Hepatic stellate cell (primary cell): ENCODE data around the gene SUSD4.
A peak's percentile ranks its signal among the peaks of the same experiment; 100 is the strongest.

Experiments used
- DNase-seq: peaks from one replicate; pipeline ENCODE4 v3.0.0; 2011; ENCODE audit warnings: low spot score

The SUSD4 gene

GRCh38 chr1:223329252-223329651 lies 34.7 kb downstream of the SUSD4 start:
- no peak for DNase-seq

GRCh38 chr1:223328566-223328965 lies 35.4 kb downstream of the SUSD4 start:
- no peak for DNase-seq

GRCh38 chr1:223326776-223327175 lies 37.2 kb downstream of the SUSD4 start:
- no peak for DNase-seq

- no peak for DNase-seq
Observed at GRCh38 chr1:223323491-223324484, 40.2 kb downstream of the SUSD4 start.

- no peak for DNase-seq
Observed at GRCh38 chr1:223322868-223323267, 41.1 kb downstream of the SUSD4 start.

GRCh38 chr1:223320959-223321358 lies 43.0 kb downstream of the SUSD4 start:
- no peak for DNase-seq

- DNase-seq: no peak
Observed at GRCh38 chr1:223319905-223320580, 43.9 kb downstream of the SUSD4 start.

GRCh38 chr1:223319398-223319797 lies 44.6 kb downstream of the SUSD4 start:
- DNase-seq: no peak

- DNase-seq: no peak
Observed at GRCh38 chr1:223316082-223316481, 47.9 kb downstream of the SUSD4 start.

GRCh38 chr1:223315665-223316064 lies 48.3 kb downstream of the SUSD4 start:
- DNase-seq: no peak

GRCh38 chr1:223313415-223313754 lies 50.6 kb downstream of the SUSD4 start:
- DNase-seq: no peak

- no peak for DNase-seq
Observed at GRCh38 chr1:223312705-223313414, 51.1 kb downstream of the SUSD4 start.

GRCh38 chr1:223312273-223312672 lies 51.7 kb downstream of the SUSD4 start:
- no peak for DNase-seq

- DNase-seq: no peak
Observed at GRCh38 chr1:223311826-223312225, 52.1 kb downstream of the SUSD4 start.

- DNase-seq: no peak
Observed at GRCh38 chr1:223308136-223308535, 55.8 kb downstream of the SUSD4 start.

- DNase-seq: no peak
Observed at GRCh38 chr1:223307544-223307943, 56.4 kb downstream of the SUSD4 start.

- no peak for DNase-seq
Observed at GRCh38 chr1:223304931-223305330, 59.0 kb downstream of the SUSD4 start.

GRCh38 chr1:223301371-223301770 lies 62.6 kb downstream of the SUSD4 start:
- DNase-seq: no peak

- no peak for DNase-seq
Observed at GRCh38 chr1:223299553-223299952, 64.4 kb downstream of the SUSD4 start.

- DNase-seq: peak; percentile 24
Observed at GRCh38 chr1:223298701-223299100, 65.3 kb downstream of the SUSD4 start.

- DNase-seq: no peak
Observed at GRCh38 chr1:223297800-223298199, 66.2 kb downstream of the SUSD4 start.

GRCh38 chr1:223291796-223292195 lies 72.2 kb downstream of the SUSD4 start:
- DNase-seq: no peak

- no peak for DNase-seq
Observed at GRCh38 chr1:223290397-223290796, 73.6 kb downstream of the SUSD4 start.
